Mucosa of descending colon (tissue), 3 donors: Measurements from ENCODE around the gene PCDHAC1. TPM values are rescaled to one million over a fixed set of nuclear protein-coding genes. Genes with fewer than 3 reads are reported as not detected.

Experiments
- ATAC-seq: fragments of 200-7000 bp; cut with Tn5 transposase; one replicate; pipeline ENCODE4 v1.9.1; 2020; ENCODE audit warnings: mild to moderate bottlenecking, moderate library complexity
- DNase-seq, 3 donors: peaks; one replicate each; pipeline ENCODE4 v3.0.0-alpha.2; 2020
- H3K36me3 ChIP-seq: fragments of 200-600 bp; one replicate; pipeline ENCODE4 v1.8.0; 2021; ENCODE audit warnings: low read depth, mild to moderate bottlenecking
- H3K4me1 ChIP-seq: fragments of 200-600 bp; one replicate; pipeline ENCODE4 v1.8.0; 2021; ENCODE audit warnings: low read depth, mild to moderate bottlenecking
- H3K4me3 ChIP-seq: fragments of 200-600 bp; one replicate; pipeline ENCODE4 v1.8.0; 2021; ENCODE audit warnings: mild to moderate bottlenecking
- H3K9me3 ChIP-seq: fragments of 200-600 bp; one replicate; pipeline ENCODE4 v1.8.0; 2021; ENCODE audit warnings: mild to moderate bottlenecking
- CTCF ChIP-seq: fragments of 200-600 bp; IDR thresholded peaks from one replicate; pipeline ENCODE4 v1.8.0; 2022; ENCODE audit warnings: antibody characterized with exemption, mild to moderate bottlenecking
- intact Hi-C, 2 donors: fragments of 100-400 bp; cut with DNase I in 1 of 2; cut with micrococcal nuclease in 1 of 2; formaldehyde crosslinking; loops; one replicate each; pipeline versions ENCODE4 v1.11.0 to v1.11.1; 2022; cut with DNase I, micrococcal nuclease
- total RNA-seq, 3 donors: library from RNA; stranded (reverse); fragmentation: NEBNext Ultra II Directional in 2 of 3; extraction: Animal tissue kit (Norgen Biotek cat#: 25700) in 2 of 3; gene quantifications; one replicate each; pipeline versions ENCODE4 v1.2.1 to v1.2.4, GENCODE V29; 2021 to 2023
- donor health status: DM: no; HTN: no; CAD: no; lungs with moderate emphysema.
- donor health status: DM: no; HTN: no; CAD: no.
- donor health status: DM: no; HTN: yes; CAD: no.

PCDHAC1 gene
- total RNA-seq, 3 donors from 2014 or later: 0.14 to 0.95 (median 0.24) TPM

GRCh38 chr5:140973550-140973949 is 47.5 kb downstream of the PCDHAC1 start:
- ATAC-seq (no peak), DNase-seq (no peak)
- no peaks in the 10 kb centered on the region for H3K4me1 ChIP-seq
- no peaks in the 10 kb centered on the region for H3K36me3 ChIP-seq
- intact Hi-C loops: no loop called here
- no peak for TF ChIP-seq CTCF
- no peak overlapping the region for H3K4me3 ChIP-seq
- H3K9me3 ChIP-seq: no peaks in the 10 kb centered on the region

- DNase-seq (no peak), ATAC-seq (no peak)
- Histone ChIP-seq H3K4me3 (no peak overlapping the region), H3K36me3 (no peaks in the 10 kb centered on the region), H3K9me3 (no peaks in the 10 kb centered on the region), H3K4me1 (no peaks in the 10 kb centered on the region)
- no peak for TF ChIP-seq CTCF
- intact Hi-C loops: no loop called here
Observed at GRCh38 chr5:140977003-140977402, 50.9 kb downstream of the PCDHAC1 start.

- Histone ChIP-seq H3K36me3 (no peaks in the 10 kb centered on the region), H3K4me3 (no peak overlapping the region), H3K9me3 (no peaks in the 10 kb centered on the region), H3K4me1 (no peaks in the 10 kb centered on the region)
- intact Hi-C loops: no loop called here
- DNase-seq: no peak
- no peak for ATAC-seq
- TF ChIP-seq CTCF: no peak
Observed at GRCh38 chr5:140978260-140978659, 52.2 kb downstream of the PCDHAC1 start.

GRCh38 chr5:140978983-140979382 is 52.9 kb downstream of the PCDHAC1 start:
- no peak for TF ChIP-seq CTCF
- no peaks in the 10 kb centered on the region for H3K9me3 ChIP-seq
- no peaks in the 10 kb centered on the region for H3K36me3 ChIP-seq
- no peaks in the 10 kb centered on the region for H3K4me1 ChIP-seq
- DNase-seq (no peak), ATAC-seq (no peak)
- no peak overlapping the region for H3K4me3 ChIP-seq
- intact Hi-C loops: no loop called here

Other genes starting within 250 kb of the PCDHAC1 start
- gene HARS1, start 234.9 kb upstream of the PCDHAC1 start, total RNA-seq: 10 to 100 TPM; 44.5 to 58.3 (median 56.4) TPM
- gene HARS2, start 234.8 kb upstream of the PCDHAC1 start, total RNA-seq: 10 to 100 TPM; 28.9 to 43.3 (median 39.6) TPM
- gene ZMAT2, start 225.9 kb upstream of the PCDHAC1 start, total RNA-seq: 10 to 100 TPM; 43.8 to 59.7 (median 45.9) TPM
- under 1 TPM in 1 of 3 donors, not detected in 2; 0.32 TPM for gene PCDHA1, start 140.2 kb upstream of the PCDHAC1 start, total RNA-seq
- gene PCDHA2, start 131.4 kb upstream of the PCDHAC1 start, total RNA-seq: under 1 TPM in 1 of 3 donors, not detected in 2; 0.32 TPM
- gene PCDHA3, start 125.2 kb upstream of the PCDHAC1 start, total RNA-seq: 1 to 10 TPM in 1 of 3 donors, under 1 TPM in 1, not detected in 1; 0.06 to 1.3 TPM
- gene PCDHA4, start 119.2 kb upstream of the PCDHAC1 start, total RNA-seq: under 1 TPM; 0.24 to 0.93 (median 0.85) TPM
- under 1 TPM; 0.10 to 0.35 (median 0.26) TPM for gene PCDHA5, start 104.7 kb upstream of the PCDHAC1 start, total RNA-seq
- gene PCDHA6, start 98.3 kb upstream of the PCDHAC1 start, total RNA-seq: under 1 TPM; 0.29 to 0.47 (median 0.35) TPM
- under 1 TPM in 2 of 3 donors, not detected in 1; 0.35 to 0.41 TPM for gene PCDHA7, start 92.0 kb upstream of the PCDHAC1 start, total RNA-seq
- under 1 TPM in 2 of 3 donors, not detected in 1; 0.14 to 0.19 TPM for gene PCDHA8, start 85.1 kb upstream of the PCDHAC1 start, total RNA-seq
- gene PCDHA9, start 77.9 kb upstream of the PCDHAC1 start, total RNA-seq: under 1 TPM in 2 of 3 donors, not detected in 1; 0.16 to 0.17 TPM
- under 1 TPM; 0.27 to 0.47 (median 0.29) TPM for gene PCDHA10, start 70.4 kb upstream of the PCDHAC1 start, total RNA-seq
- under 1 TPM in 2 of 3 donors, not detected in 1; 0.19 to 0.58 TPM for gene PCDHA11, start 57.3 kb upstream of the PCDHAC1 start, total RNA-seq
- gene PCDHA12, start 51.0 kb upstream of the PCDHAC1 start, total RNA-seq: under 1 TPM in 2 of 3 donors, not detected in 1; 0.14 to 0.41 TPM
- under 1 TPM in 2 of 3 donors, not detected in 1; 0.23 to 0.32 TPM for gene PCDHA13, start 44.2 kb upstream of the PCDHAC1 start, total RNA-seq
- gene PCDHAC2, start 40.2 kb downstream of the PCDHAC1 start, total RNA-seq: 1 to 10 TPM in 1 of 3 donors, under 1 TPM in 2; 0.31 to 1.3 (median 0.61) TPM
- under 1 TPM in 1 of 3 donors, not detected in 2; 0.25 TPM for gene PCDHB1, start 125.1 kb downstream of the PCDHAC1 start, total RNA-seq
- 1 to 10 TPM in 2 of 3 donors, under 1 TPM in 1; 0.82 to 5.5 (median 1.1) TPM for gene PCDHB2, start 168.3 kb downstream of the PCDHAC1 start, total RNA-seq
- 1 to 10 TPM in 1 of 3 donors, under 1 TPM in 2; 0.58 to 1.9 (median 0.90) TPM for gene PCDHB3, start 174.2 kb downstream of the PCDHAC1 start, total RNA-seq
- 1 to 10 TPM in 1 of 3 donors, under 1 TPM in 2; 0.35 to 3.4 (median 0.80) TPM for gene PCDHB4, start 195.5 kb downstream of the PCDHAC1 start, total RNA-seq
- 1 to 10 TPM in 1 of 3 donors, under 1 TPM in 2; 0.41 to 3.0 (median 0.60) TPM for gene PCDHB5, start 208.9 kb downstream of the PCDHAC1 start, total RNA-seq
- gene PCDHB6, start 223.8 kb downstream of the PCDHAC1 start, total RNA-seq: under 1 TPM; 0.24 to 0.60 (median 0.29) TPM
- 1 to 10 TPM in 1 of 3 donors, under 1 TPM in 1, not detected in 1; 0.55 to 2.5 TPM for gene PCDHB7, start 246.3 kb downstream of the PCDHAC1 start, total RNA-seq